Stimulated activated CD4-positive, alpha-beta T cell treated with anti-CD3 and anti-CD28 coated beads, Interleukin-2, amount 100 ng/mL, for 24 hours (primary cell): ENCODE data around the gene DISP2.

Source experiments
- DNase-seq, 2 donors: peaks; one replicate each; pipeline ENCODE4 v3.0.0-alpha.2; 2020

Gene DISP2

DNA sequence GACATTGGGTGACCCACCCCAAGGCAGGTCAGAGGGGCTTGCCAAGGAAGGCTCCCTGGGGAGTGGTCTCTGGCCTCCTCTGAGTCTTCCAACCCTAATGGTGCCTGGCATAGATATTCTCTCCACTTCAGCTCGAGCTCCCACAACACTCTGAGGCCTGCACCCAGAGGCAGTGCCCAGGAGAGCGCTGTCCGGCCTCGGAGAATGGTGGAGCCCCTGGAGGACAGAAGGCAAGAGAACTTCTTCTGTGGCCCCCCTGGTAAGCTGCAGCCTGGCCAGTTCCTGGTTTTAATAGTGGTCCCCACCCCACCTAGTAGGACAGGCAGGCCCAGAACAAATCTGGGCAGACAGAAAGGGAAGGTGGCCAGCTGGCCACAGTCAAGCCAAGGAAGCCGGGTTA lies 7.0 kb downstream of the DISP2 start:
- no peak for DNase-seq

DNA sequence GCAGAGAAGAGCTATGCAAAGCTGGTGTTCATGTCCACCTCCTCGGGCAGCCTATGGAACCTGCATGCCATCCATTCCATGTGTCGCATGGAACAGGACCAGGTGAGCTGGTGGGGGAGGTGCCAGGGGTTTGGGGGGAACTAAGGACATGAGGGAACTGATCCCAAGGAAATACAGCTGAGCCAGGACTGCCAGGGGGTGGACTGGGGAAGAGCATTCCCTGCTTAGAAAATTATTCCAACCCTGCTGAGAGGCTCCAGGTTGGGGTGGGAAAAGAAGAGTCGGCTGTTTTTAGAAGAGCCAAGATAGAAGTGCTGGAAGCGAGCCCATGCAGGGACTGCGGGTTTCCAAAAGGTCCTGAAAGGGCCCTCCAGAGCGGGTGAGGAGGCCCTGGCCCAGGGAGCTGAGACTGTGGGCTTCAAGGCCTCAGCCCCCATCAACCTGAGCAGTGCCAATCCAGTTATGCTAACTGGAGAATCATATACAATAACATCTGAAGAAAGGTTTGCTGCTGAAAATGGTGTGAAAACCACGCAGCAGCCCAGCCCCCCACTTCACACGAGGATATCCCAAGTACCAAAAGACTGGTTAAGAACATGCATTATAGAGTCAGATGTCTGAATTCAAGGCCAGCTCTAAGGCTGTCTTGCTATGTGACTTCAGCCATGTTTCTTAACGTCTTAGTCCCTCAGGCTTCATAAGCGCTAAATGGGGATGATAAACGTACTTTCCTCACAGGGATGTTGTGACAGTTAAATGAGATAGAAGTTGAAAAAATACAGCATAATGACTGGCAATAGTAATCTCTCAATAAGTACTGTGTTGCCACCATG lies 7.8 kb downstream of the DISP2 start:
- no peak for DNase-seq

DNA sequence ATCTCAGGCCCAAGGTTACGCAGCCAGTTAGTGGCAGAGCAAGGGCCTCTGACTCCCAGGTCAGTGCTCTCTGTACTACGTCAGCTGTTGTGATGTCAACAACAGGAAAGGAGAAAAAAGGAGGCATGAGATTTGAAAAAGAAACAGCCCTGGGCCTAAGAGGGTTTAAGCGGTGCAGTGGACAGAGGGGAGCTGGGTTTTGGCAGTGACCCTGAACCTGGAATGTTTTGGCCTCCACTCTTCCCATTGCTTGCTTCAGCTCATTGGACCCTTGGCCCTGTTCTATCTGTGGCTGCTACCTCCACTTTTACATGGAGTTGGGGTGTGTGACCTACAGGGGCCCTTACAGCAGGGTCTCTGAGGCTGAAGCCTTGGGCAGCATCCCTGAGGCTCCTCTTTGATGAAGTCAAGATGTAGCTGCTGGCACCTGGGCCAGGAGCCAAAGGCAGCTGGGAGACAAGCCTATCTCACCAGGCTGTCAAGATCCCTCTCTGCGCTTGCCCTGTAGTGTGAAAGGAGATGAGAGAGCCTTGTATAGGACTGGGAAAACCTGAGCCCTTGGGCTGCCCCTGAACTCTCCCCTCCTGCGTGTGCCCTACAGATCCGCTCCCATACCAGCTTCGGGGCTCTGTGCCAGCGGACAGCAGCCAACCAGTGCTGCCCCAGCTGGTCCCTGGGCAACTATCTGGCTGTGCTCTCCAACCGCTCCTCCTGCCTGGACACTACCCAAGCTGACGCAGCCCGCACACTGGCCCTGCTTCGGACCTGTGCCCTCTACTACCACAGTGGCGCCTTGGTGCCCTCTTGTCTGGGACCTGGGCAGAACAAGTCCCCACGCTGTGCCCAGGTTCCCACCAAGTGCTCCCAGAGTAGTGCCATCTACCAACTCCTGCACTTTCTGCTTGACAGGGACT lies 8.7 kb downstream of the DISP2 start:
- DNase-seq = no peak

DNA sequence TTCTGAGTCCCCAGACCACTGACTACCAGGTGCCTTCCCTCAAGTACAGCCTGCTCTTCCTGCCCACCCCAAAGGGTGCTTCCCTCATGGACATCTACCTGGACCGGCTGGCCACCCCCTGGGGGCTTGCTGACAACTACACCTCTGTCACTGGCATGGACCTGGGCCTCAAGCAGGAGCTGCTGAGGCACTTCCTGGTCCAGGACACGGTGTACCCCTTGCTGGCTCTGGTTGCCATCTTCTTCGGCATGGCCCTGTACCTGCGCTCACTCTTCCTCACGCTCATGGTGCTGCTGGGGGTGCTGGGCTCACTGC lies 9.3 kb downstream of the DISP2 start:
- DNase-seq = no peak

DNA sequence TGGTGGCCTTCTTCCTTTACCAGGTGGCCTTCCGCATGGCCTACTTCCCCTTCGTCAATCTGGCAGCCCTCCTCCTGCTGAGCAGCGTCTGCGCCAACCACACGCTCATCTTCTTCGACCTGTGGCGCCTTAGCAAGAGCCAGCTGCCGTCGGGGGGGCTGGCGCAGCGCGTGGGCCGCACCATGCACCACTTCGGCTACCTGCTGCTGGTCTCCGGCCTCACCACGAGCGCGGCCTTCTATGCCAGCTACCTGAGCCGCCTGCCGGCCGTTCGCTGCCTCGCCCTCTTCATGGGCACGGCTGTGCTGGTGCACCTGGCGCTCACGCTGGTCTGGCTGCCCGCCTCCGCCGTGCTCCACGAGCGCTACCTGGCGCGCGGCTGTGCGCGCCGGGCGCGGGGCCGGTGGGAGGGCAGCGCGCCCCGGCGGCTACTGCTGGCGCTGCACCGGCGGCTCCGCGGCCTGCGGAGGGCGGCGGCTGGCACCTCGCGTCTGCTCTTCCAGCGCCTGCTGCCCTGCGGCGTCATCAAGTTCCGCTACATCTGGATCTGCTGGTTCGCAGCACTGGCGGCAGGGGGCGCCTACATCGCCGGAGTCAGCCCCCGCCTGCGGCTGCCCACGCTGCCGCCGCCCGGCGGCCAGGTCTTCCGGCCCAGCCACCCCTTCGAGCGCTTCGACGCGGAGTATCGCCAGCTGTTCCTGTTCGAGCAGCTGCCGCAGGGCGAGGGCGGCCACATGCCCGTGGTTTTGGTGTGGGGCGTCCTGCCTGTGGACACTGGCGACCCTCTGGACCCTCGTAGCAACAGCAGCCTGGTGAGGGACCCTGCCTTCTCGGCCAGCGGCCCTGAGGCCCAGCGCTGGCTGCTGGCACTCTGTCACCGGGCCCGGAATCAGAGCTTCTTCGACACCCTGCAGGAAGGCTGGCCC lies 9.9 kb downstream of the DISP2 start:
- peak; percentile 83 to 88 for DNase-seq

DNA sequence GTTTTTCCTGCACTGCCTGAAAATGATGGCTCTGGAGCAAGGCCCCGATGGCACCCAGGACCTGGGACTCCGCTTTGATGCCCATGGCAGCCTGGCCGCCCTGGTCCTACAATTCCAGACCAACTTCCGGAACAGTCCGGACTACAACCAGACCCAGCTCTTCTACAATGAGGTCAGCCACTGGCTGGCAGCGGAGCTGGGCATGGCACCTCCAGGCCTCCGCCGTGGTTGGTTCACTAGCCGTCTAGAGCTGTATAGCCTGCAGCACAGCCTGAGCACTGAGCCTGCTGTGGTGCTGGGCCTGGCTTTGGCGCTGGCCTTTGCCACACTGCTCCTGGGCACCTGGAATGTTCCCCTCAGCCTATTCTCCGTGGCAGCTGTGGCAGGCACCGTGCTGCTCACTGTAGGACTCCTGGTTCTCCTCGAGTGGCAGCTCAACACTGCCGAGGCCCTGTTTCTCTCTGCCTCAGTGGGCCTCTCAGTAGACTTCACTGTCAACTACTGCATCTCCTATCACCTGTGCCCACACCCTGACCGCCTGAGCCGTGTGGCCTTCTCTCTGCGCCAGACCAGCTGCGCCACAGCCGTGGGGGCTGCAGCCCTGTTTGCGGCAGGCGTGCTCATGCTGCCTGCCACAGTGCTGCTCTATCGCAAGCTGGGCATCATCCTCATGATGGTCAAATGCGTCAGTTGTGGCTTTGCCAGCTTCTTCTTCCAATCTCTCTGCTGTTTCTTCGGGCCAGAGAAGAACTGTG lies 10.9 kb downstream of the DISP2 start:
- no peak for DNase-seq

DNA sequence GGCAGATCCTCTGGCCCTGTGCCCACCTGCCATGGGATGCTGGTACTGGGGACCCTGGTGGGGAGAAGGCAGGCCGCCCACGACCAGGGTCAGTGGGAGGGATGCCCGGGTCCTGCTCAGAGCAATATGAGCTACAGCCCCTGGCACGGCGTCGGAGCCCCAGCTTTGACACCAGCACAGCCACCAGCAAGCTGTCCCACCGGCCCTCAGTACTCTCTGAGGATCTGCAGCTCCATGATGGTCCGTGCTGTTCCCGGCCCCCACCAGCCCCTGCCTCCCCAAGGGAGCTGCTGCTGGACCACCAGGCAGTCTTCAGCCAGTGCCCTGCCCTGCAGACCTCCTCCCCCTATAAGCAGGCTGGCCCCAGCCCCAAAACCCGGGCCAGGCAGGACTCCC lies 11.5 kb downstream of the DISP2 start:
- DNase-seq = no peak

DNA sequence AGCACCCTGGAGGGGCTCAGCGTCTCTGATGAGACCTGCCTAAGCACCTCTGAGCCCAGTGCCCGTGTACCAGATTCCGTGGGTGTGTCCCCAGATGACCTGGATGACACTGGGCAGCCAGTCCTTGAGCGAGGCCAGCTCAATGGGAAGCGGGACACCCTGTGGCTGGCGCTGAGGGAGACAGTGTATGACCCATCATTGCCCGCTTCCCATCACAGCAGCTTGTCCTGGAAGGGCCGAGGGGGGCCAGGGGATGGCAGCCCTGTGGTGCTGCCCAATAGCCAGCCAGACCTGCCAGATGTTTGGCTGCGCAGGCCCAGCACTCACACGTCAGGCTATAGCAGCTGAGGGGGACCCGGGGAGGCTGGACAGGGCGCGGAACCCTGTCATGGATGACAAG lies 12.0 kb downstream of the DISP2 start:
- DNase-seq = no peak

DNA sequence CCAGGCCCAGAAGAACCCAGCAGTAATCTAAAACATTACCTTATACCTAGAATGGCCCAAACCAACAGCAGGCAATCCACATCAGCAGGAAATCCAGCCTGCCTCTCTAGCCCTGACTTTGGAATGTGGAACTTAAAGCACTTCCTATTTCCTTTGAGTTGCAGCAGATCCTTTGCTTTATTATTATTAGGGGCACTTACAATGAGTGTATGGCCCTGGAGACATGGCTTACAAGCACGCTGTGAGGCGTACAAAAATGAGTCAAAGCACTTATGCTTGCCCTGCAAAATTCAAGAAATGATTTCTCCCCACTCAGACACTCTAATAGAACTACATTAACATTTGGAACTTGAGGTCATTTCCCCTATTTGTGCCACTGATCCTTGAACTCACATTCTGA lies 15.0 kb downstream of the DISP2 start:
- no peak for DNase-seq

DNA sequence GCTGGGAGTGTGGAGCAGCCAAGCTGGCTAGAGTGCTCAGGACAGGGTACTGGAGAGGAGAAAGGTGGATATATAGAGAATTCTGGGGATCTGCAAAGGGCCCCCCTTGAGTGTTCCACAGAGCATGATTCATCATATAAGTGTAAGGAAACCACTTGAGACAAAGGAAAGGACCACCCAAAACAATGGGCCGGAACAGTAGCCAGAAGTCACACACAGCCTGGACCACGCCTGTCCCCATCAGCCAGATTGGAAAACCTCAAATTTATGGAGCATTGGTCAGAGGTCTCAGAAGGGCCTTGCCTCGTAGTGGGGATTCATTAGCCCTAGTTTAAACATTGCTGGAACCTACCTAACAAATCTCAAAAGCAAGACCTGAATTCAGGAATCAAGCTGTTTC lies 19.6 kb downstream of the DISP2 start:
- no peak for DNase-seq

DNA sequence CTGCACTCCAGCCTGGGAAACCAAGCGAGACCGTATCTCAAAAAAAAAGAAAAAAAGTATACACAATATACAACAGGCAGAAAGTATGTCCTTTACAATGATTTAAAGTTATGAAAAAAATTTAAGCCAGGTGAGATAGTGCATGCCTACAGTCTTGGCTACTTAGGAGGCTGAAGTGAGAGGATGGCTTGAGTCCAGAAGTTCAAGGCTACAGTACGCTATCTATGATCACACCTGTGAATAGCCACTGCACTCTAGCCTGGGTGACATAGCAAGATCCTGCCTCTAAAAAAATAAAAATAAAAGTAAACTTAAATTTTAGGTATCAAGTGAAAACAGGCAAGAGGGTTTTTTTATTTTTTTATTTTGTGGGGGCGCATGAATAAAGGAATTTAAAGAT lies 21.4 kb downstream of the DISP2 start:
- no peak for DNase-seq

DNA sequence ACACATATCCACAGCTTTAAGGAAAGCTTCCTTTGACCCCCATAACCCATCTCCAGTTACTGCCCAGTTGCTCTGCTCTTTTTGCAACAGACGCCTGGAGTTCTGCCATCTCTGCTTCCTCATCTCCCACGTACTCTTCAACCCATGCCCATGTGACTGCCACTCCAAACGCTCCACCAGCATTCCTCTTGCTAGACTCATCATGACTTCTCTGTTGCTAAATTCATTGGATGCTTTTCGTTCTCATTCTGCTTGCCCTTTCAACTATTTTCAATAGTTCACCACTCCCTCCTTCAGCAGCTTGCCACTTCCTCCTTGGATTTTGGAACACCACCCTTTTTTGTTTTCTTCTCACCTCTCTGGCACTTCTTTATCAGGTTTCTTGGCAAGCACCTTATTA lies 21.8 kb downstream of the DISP2 start:
- no peak for DNase-seq

DNA sequence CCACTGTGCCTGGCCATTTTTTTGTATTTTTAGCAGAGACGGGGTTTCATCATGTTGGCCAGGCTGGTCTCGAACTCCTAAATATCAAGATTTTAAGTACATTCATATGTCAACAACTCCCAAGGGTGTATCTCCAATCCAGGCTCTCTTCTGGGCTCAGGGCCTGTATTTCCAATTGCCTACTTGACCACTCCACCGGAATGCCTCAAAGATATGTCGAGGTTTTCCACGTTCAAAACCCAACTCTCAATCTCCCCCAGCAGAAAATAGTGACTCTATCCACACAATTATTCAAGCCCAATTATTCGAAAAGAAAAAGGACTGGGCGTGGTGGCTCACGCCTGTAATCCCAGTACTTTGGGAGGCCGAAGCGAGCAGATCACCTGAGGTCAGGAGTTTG lies 22.6 kb downstream of the DISP2 start:
- DNase-seq = no peak

DNA sequence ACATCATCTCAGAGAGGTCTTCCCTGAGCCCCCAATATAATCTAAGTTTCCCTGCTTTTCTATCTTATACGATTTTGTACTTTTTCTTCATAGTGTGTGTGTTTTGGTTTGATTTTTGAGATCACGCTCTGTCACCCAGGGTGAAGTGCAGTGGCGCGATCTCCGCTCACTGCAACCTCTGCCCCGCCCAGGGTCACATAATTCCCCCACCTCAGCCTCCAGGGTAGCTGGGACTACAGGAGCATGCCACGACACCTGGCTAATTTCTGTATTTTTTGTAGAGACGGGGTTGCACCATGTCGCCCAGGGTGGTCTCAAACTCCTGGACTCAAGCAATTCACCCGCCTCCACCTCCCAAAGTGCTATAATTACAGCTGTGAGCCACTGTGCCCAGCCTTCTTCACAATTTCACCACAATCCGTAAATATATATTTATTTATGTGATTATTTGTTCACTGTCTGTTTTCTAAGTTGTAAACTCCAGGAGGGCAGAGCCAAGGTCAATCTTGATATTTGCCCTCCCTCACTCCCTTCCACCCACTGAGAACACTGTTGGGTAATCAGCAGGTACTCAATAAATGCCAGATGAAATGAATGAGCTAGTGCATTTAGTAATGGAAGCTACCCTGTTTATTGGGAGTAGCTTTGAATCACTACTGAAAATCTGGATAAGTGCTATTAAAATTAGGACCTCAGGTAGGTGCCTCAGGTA lies 24.0 kb downstream of the DISP2 start:
- no peak for DNase-seq

DNA sequence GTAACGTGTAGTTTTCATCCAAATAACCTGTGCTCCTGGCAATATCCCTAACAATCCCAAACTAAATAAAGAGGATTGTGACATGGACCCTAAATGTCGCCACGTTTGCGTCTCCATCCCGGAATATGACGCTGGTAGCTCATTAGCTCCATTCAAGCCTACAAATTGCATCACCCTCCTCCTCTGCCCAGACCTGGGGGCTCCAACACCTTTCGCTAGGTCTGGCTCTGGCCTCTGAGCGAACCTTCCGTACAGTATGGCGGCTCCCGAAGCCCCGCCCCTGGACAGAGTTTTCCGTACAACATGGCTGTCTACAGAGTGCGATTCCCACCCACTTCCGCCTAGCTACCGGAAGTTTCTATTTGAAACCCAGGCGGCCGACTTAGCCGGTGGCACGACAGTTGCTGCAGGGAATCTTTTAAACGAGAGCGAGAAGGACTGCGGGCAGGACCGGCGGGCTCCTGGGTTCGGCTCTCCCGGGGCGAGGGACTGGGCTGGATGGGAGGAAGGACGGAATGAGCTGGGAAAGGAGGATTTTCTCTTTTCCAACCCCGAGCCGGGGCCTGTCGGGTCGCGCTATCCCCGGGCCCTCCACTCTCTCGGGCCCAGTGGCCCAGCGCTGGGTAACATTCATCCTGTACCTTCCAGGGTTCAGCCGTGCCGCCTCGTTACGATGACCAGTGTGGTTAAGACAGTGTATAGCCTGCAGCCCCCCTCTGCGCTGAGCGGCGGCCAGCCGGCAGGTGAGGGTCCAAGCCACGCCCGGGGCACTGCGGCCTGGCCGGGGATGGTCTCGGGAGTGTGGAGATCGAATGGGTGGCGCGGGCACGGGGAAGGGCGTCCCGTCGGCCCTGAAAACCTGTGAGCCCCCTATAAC lies 24.8 kb downstream of the DISP2 start, which contains the start of gene KNSTRN:
Gene KNSTRN (plus strand): TSS at position 142 of the 877 bp plus-strand sequence. CDS start 115 bp downstream, at position 257.
- peak; percentile 95 for DNase-seq

DNA sequence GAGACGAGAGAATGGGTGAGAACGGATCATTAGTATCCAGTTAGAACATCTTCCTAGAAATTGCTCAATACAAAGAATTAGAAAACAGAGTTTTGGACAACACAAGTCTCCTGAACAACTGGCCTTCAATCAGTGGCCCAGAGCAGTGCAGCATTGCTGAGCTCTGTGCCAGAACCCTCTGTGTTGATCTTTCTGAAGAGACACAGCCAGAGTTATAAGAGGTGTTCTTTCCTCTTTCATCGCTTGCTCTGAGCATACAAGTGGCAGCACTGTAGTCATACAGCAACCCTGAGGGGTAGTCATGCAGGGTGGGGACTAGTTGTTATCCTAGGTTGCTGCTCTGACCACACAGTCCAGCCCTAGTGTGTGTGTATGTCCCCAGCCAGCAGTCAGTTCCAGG lies 28.5 kb downstream of the DISP2 start:
- no peak for DNase-seq

DNA sequence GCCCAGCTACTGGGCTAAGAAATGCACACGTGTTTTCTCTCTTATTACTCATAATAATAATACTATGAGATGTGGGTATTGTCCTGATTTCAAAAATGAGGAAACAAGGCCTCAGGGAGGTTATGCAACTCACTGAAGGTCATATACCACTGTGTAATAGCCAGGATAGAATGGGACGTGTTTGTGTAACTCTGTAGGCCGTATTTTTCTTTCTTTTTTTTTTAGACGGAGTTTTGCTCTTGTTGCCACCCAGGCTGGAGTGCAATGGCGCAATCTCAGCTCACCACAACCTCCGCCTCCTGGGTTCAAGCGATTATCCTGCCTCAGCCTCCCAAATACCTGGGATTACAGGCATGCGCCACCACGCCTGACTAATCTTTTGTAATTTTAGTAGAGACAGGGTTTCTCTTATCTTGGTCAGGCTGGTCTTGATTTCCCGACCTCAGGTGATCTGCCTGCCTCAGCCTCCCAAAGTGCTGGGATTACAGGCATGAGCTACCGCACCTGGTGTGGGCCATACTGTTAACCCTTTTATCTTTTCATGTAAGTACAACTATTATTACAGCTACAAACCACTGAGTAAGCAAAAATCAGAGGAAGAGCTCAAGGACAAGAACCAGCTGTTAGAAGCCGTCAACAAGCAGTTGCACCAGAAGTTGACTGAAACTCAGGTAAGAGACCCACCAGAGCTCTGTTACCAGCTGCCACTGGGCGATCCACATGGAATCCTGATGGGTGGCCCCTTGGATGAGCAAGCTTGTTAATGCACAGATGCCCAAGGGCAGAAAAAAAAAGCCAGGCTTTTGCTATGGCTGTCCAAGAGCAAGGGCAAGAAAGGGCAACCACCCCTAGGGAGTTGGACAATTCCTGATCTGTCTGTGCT lies 31.2 kb downstream of the DISP2 start:
- DNase-seq = no peak

DNA sequence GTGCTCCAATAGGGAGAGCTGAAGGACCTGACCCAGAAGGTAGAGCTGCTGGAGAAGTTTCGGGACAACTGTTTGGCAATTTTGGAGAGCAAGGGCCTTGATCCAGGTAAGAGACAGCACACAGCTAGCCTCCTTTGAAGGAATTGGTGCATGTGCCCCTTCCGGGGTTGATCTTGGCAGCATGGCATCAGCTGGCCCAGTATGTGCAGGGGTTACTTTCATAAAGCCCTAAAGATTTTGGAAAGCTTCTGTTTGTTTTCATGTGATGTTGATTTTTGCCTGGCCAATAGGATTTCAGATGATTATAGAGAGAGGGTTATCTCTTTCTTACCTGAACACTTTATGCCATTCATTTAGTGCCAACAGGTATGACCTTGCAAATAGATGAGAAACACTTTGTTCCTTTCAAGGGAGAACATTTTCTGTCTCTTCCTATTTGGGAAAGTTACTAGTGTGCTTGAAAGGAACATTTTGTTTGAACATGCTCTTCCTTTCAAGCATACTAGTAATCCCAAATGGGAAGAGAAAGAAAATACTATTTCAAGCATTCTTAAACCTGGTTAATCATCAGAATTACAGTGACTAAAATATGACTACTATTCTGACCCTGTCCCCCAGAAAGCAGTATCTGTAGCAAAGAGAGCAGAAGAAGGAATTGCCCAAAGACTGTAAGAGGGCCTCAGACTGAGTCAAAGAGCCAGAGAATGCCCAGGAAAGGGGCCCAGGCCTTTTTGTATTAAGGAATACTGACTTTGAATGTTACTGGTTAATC lies 32.0 kb downstream of the DISP2 start:
- no peak for DNase-seq
